H1 (cell line): ENCODE data around the gene PODN. TPM values are rescaled to one million over a fixed set of nuclear protein-coding genes. Genes with fewer than 3 reads are reported as not detected.

Experiments used
- CHD2 ChIP-seq: IDR thresholded peaks from 2 replicates; pipeline ENCODE4 v1.6.1; 2012; ENCODE audit warnings: low read length, improper control_type of control experiment
- NANOG ChIP-seq: IDR thresholded peaks from 2 replicates; pipeline ENCODE4 v1.6.1; 2011; ENCODE audit warnings: low read length, low read depth, mild to moderate bottlenecking, inconsistent platforms; ENCODE audit not compliant: insufficient read depth, poor library complexity, severe bottlenecking
- SIX5 ChIP-seq: IDR thresholded peaks from 2 replicates; pipeline ENCODE4 v1.6.1; 2011; ENCODE audit warnings: mild to moderate bottlenecking, low read depth, low read length
- polyA plus RNA-seq, 7 experiments: library from polyadenylated mRNA; depleted of rRNA in 3 of 7; stranded (reverse) in 5 of 7; unstranded in 2 of 7; fragments of >200 nt in 5 of 7; fragments of 200-250 nt in 2 of 7; gene quantifications; 1 replicate in 5 of 7; 2 replicates in 1 of 7; 4 replicates in 1 of 7; pipeline versions ENCODE4 v1.2.1 to v1.2.3, GENCODE V29; 2011 to 2013; ENCODE audit warnings: missing spikeins in 2 of 7, mixed read lengths in 2 of 7
- total RNA-seq: library from RNA; stranded (reverse); fragmentation: NEBNext Ultra II Directional; extraction: Animal tissue kit (Norgen Biotek cat#: 25700); gene quantifications from 2 replicates; pipeline ENCODE4 v1.2.1, GENCODE V29; 2021

The PODN gene
- total and polyA plus RNA-seq, 2 of the 8 experiments (the other 6 are each of a cell fraction or from before 2014, with no cell fraction given): 0.11 to 0.17 TPM

DNA sequence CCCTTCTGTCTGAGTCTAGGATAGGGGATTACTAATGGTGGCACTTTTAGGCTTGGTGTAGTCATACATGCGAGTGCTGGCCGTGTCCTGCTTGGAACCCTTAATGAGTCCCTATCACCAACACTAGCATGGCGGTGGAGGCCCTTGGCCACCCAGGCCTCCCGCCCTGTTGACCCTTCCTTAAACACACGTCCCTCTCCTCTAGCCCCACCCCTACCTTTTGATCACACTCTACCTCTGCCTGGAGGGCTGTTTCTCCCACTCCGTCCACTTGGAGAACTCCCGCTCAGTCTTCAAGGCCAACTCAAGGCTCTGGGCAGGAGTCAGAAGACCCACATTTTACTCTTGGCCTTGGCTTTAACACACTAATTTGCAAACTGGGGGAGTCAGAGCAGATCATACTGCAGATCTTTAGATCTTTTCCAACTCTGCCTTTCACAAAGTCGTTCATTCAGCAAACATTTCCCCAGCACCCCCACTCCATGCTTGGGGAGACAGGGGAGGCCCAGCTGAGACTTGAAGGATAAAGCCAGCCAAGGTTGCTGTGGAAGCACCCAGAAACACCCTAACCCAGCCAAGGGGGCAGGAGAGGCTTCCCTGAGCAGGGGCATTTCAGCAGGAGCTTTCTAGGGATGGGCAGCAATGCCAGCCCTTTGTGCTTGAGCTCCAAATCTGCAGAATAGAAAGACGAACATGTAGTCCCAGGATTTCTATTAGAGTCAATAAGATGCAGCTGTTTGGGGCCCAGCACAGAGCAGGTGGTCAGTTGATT is 1.9 kb downstream of the PODN start (continued):
- no peak for TF ChIP-seq NANOG
- no peak for TF ChIP-seq SIX5
- no peak for TF ChIP-seq CHD2
